Spleen (tissue), 7 donors: ENCODE results near the gene ZNF337.
"Not testable (repeated sequence)": the region's sequence is repeated elsewhere in the genome, so short reads cannot be mapped to it uniquely, and the experiment has no call there.

Experiments used
- CTCF ChIP-seq, 11 experiments: fragments of 200-600 bp in 7 of 11; fragments of 450-650 bp in 4 of 11; sonication (generic) in 4 of 11; IDR thresholded peaks in 8 of 11; conservative IDR thresholded peaks in 3 of 11; 1 replicate in 7 of 11; 2 replicates in 4 of 11; pipeline versions ENCODE4 v1.4.0 to v1.8.0; 2016 to 2021; ENCODE audit warnings: antibody characterized with exemption in 11 of 11, inconsistent platforms in 4 of 11, mild to moderate bottlenecking in 1 of 11
- POLR2A ChIP-seq, 3 donors: fragments of 450-650 bp; IDR thresholded peaks; one replicate each; pipeline ENCODE4 v1.5.1; 2017; ENCODE audit warnings: antibody characterized with exemption in 3 of 3, mild to moderate bottlenecking in 1 of 3
- POLR2AphosphoS5 ChIP-seq, 3 donors: sonication (generic); formaldehyde crosslinking; IDR thresholded peaks; one replicate each; pipeline ENCODE4 v1.5.1; 2017; ENCODE audit warnings: antibody characterized with exemption in 3 of 3
- donor health status: DM: no; HTN: no; CAD: no; lungs with moderate emphysema.
- donor health status: DM: no; HTN: no; CAD: no.
- donor health status: DM: no; HTN: no; CAD: no.

- not testable (repeated sequence) for TF ChIP-seq CTCF (IDR thresholded peaks at IDR 0.05 in 8 of 11, conservative IDR thresholded peaks at IDR 0.05 in 3 of 11); POLR2AphosphoS5 (IDR thresholded peaks at IDR 0.05); POLR2A (IDR thresholded peaks at IDR 0.05)
Observed at GRCh38 chr20:25700835-25701234, 4.2 kb upstream of the ZNF337 start.
